PC-3 (cell line): ENCODE results near the gene CNN1. TPM values are rescaled to one million over a fixed set of nuclear protein-coding genes. Genes with fewer than 3 reads are reported as not detected.

Experiments used
- ATAC-seq: fragments of 200-7000 bp; cut with Tn5 transposase; 2 replicates; pipeline ENCODE4 v1.9.1; 2020; ENCODE audit warnings: mild to moderate bottlenecking, moderate library complexity
- BruUV-seq: library from RNA; stranded (reverse); fragments of 400-500 nt; replicated peaks from 2 replicates; lab custom pipeline; 2021; lab: Mats Ljungman, UMichigan
- CTCF ChIA-PET: fragments of 300-600 bp; sonication (Branson Sonifier 250); formaldehyde crosslinking; loops from one replicate; lab custom pipeline; 2022; ENCODE audit warnings: antibody characterized with exemption; lab: Charles Lee
- POLR2A ChIA-PET: fragments of 300-600 bp; sonication (Branson Sonifier 250); formaldehyde crosslinking; loops from one replicate; lab custom pipeline; 2022; ENCODE audit warnings: antibody characterized with exemption; ENCODE audit not compliant: unreplicated experiment; lab: Charles Lee
- DNase-seq: peaks from one replicate; pipeline ENCODE4 v3.0.0-alpha.2; 2015
- H2AFZ ChIP-seq: fragments of 300-600 bp; sonication (generic); 2 replicates; pipeline ENCODE4 v1.6.0; 2016; ENCODE audit warnings: antibody characterized with exemption, low read length
- H3F3A ChIP-seq: fragments of 300-600 bp; sonication (generic); one replicate; pipeline ENCODE4 v1.6.0; 2017; ENCODE audit warnings: antibody characterized with exemption, low read length, control low read depth, mild to moderate bottlenecking; ENCODE audit not compliant: unreplicated experiment
- H3K27ac ChIP-seq: fragments of 300-600 bp; sonication (generic); 2 replicates; pipeline ENCODE4 v1.5.1; 2016; ENCODE audit warnings: mild to moderate bottlenecking, low read length
- H3K27me3 ChIP-seq: fragments of 300-600 bp; sonication (generic); 2 replicates; pipeline ENCODE4 v1.6.1; 2016; ENCODE audit warnings: low read length, mixed read lengths
- H3K36me3 ChIP-seq: fragments of 300-600 bp; sonication (generic); 2 replicates; pipeline ENCODE4 v1.6.1; 2016; ENCODE audit warnings: low read depth, mixed run types, low read length, mixed read lengths
- H3K4me1 ChIP-seq: fragments of 300-600 bp; sonication (generic); 2 replicates; pipeline ENCODE4 v1.5.1; 2016; ENCODE audit warnings: low read length; ENCODE audit not compliant: insufficient read depth
- H3K4me2 ChIP-seq: fragments of 300-600 bp; sonication (generic); 2 replicates; pipeline ENCODE4 v1.6.0; 2016; ENCODE audit warnings: low read length
- H3K4me3 ChIP-seq: fragments of 300-600 bp; sonication (generic); 2 replicates; pipeline ENCODE4 v1.5.1; 2016; ENCODE audit warnings: mild to moderate bottlenecking, low read length, mixed read lengths
- H3K79me2 ChIP-seq: fragments of 300-600 bp; sonication (generic); 2 replicates; pipeline ENCODE4 v1.6.1; 2017; ENCODE audit warnings: low read length, mixed read lengths
- H3K9ac ChIP-seq: fragments of 300-600 bp; sonication (generic); 2 replicates; pipeline ENCODE4 v1.6.0; 2016; ENCODE audit warnings: mild to moderate bottlenecking, low read length
- H3K9me2 ChIP-seq: fragments of 300-600 bp; sonication (generic); replicated peaks from 2 replicates; pipeline ENCODE4 v1.6.1; 2016; ENCODE audit warnings: mixed run types, low read length, mixed read lengths
- H3K9me3 ChIP-seq: fragments of 300-600 bp; sonication (generic); 2 replicates; pipeline ENCODE4 v1.6.1; 2016; ENCODE audit warnings: low read length, mixed read lengths
- H4K20me1 ChIP-seq: fragments of 300-600 bp; sonication (generic); 2 replicates; pipeline ENCODE4 v1.6.1; 2016; ENCODE audit warnings: low read length, mixed read lengths
- CTCF ChIP-seq: fragments of 300-600 bp; sonication (generic); conservative IDR thresholded peaks from 2 replicates; pipeline ENCODE4 v1.5.1; 2017; ENCODE audit warnings: antibody characterized with exemption, low read depth, mild to moderate bottlenecking, low read length
- EZH2 ChIP-seq: fragments of 300-600 bp; sonication (generic); IDR thresholded peaks from one replicate; pipeline ENCODE4 v1.6.1; 2017; ENCODE audit warnings: antibody characterized with exemption, mild to moderate bottlenecking, low read length; ENCODE audit not compliant: unreplicated experiment
- EZH2phosphoT487 ChIP-seq: fragments of 300-600 bp; sonication (generic); IDR thresholded peaks from 2 replicates; pipeline ENCODE4 v1.6.1; 2018; ENCODE audit warnings: mild to moderate bottlenecking, antibody characterized with exemption, low read length, borderline replicate concordance
- intact Hi-C: fragments of 100-400 bp; cut with micrococcal nuclease; formaldehyde crosslinking; loops from 2 replicates; pipeline ENCODE4 v1.9.0; 2023
- total RNA-seq: library from RNA; depleted of rRNA; stranded (reverse); fragments of >200 nt; gene quantifications from 2 replicates; pipeline ENCODE4 v1.2.3, GENCODE V29; 2014

CNN1 gene
- total RNA-seq, 1 experiment from 2014 or later: 0.77 TPM

- Histone ChIP-seq H3K4me3 (no peak overlapping the region), H3K4me2 (no peak overlapping the region)
- intact Hi-C loops: loop anchor here (5.0 kb wide), 1 partner anchor 48 kb away; no protein-coding TSS in a partner anchor
Observed at GRCh38 chr19:11539495-11540365, 1.1 kb downstream of the CNN1 start.

GRCh38 chr19:11540645-11541044 lies 2.0 kb downstream of the CNN1 start:
- Histone ChIP-seq H3K36me3 (no peaks in the 10 kb centered on the region), H3K27me3 (no peaks in the 10 kb centered on the region), H3F3A (no peaks in the 10 kb centered on the region), H3K4me2 (no peak overlapping the region), H3K9me2 (no peaks in the 10 kb centered on the region), H3K4me3 (no peak overlapping the region), H3K9me3 (no peaks in the 10 kb centered on the region), H3K79me2 (no peaks in the 10 kb centered on the region), H3K4me1 (peaks cover 3% of the 10 kb centered on the region), H4K20me1 (no peaks in the 10 kb centered on the region), H2AFZ (no peak overlapping the region), H3K27ac (no peak overlapping the region), H3K9ac (no peak overlapping the region)
- TF ChIP-seq CTCF: no peak
- TF ChIP-seq EZH2phosphoT487: no peak
- TF ChIP-seq EZH2: no peak
- DNase-seq (no peak), ATAC-seq (no peak)
- intact Hi-C loops: no loop called here
- BruUV-seq: no TSS peak
- POLR2A ChIA-PET: no interaction called here
- CTCF ChIA-PET: interaction anchor here (0.6 kb wide), 1 partner anchor 256 kb away, joined by 3 read pairs; no protein-coding TSS in a partner anchor

More at GRCh38 chr19:11539495-11540365, 1.1 kb downstream of the CNN1 start:
- no peaks in the 10 kb centered on the region for H3K9me3 ChIP-seq
- H4K20me1 ChIP-seq: no peaks in the 10 kb centered on the region
- no peak overlapping the region for H2AFZ ChIP-seq
- no peaks in the 10 kb centered on the region for H3K79me2 ChIP-seq
- CTCF ChIA-PET: interaction anchor here (0.6 kb wide), 1 partner anchor 255 kb away, joined by 3 read pairs; no protein-coding TSS in a partner anchor
- TF ChIP-seq CTCF (no peak), EZH2phosphoT487 (no peak), EZH2 (no peak)
- no TSS peak for BruUV-seq
- H3K27ac ChIP-seq: no peak overlapping the region
- POLR2A ChIA-PET: interaction anchor here (0.5 kb wide), 1 partner anchor 51 kb away, joined by 5 read pairs; no protein-coding TSS in a partner anchor
- H3F3A ChIP-seq: no peaks in the 10 kb centered on the region
- H3K9me2 ChIP-seq: no peaks in the 10 kb centered on the region
- H3K4me1 ChIP-seq: peaks cover 5% of the 10 kb centered on the region
- no peak overlapping the region for H3K9ac ChIP-seq
- H3K27me3 ChIP-seq: no peaks in the 10 kb centered on the region
- no peak for ATAC-seq
- no peak for DNase-seq
- no peaks in the 10 kb centered on the region for H3K36me3 ChIP-seq

- H3F3A ChIP-seq: no peaks in the 10 kb centered on the region
- TF ChIP-seq CTCF: no peak
- no peak for TF ChIP-seq EZH2
- no peak for TF ChIP-seq EZH2phosphoT487
- no peak overlapping the region for H2AFZ ChIP-seq
- BruUV-seq: no TSS peak
- no peaks in the 10 kb centered on the region for H3K9me3 ChIP-seq
- CTCF ChIA-PET: interaction anchor here (0.6 kb wide), 1 partner anchor 17 kb away, joined by 6 read pairs; no protein-coding TSS in a partner anchor
- no peaks in the 10 kb centered on the region for H3K9me2 ChIP-seq
- no peaks in the 10 kb centered on the region for H4K20me1 ChIP-seq
- H3K4me1 ChIP-seq: peaks cover 5% of the 10 kb centered on the region; the same call in 1 of the 2 replicates
- H3K79me2 ChIP-seq: no peaks in the 10 kb centered on the region
- no peak overlapping the region for H3K4me2 ChIP-seq
- H3K36me3 ChIP-seq: no peaks in the 10 kb centered on the region
- DNase-seq (no peak), ATAC-seq (no peak)
- no peak overlapping the region for H3K4me3 ChIP-seq
- H3K9ac ChIP-seq: no peak overlapping the region
- H3K27ac ChIP-seq: no peak overlapping the region
- intact Hi-C loops: no loop called here
- POLR2A ChIA-PET: no interaction called here
- H3K27me3 ChIP-seq: no peaks in the 10 kb centered on the region
Observed at GRCh38 chr19:11541238-11541637, 2.6 kb downstream of the CNN1 start.
